ENCODE results near the gene CHERP.

GRCh38 chr19:16588824-16589577 lies 46.8 kb upstream of the CHERP start:
- no peak for TF ChIP-seq SP1 (IDR thresholded peaks at IDR 0.05)
- no peak for TF ChIP-seq FOXA1 (IDR thresholded peaks at IDR 0.05)
- TF ChIP-seq PKNOX1 (IDR thresholded peaks at IDR 0.05), result no peak
- no peak for TF ChIP-seq ARNT (IDR thresholded peaks at IDR 0.05)
- no peak for TF ChIP-seq LEF1 (IDR thresholded peaks at IDR 0.05; ENCODE audit: borderline replicate concordance)
- TF ChIP-seq SUZ12 (IDR thresholded peaks at IDR 0.05), result no peak
